Retina (tissue), 1 donor: Measurements from ENCODE around the gene SLC22A12.
A peak's percentile ranks its signal among the peaks of the same experiment; 100 is the strongest.

Experiments used
- DNase-seq: peaks from one replicate; pipeline ENCODE4 v3.0.0-alpha.2; 2016

SLC22A12 gene

GRCh38 chr11:64563966-64564365, 27.1 kb upstream of the SLC22A12 start:
- DNase-seq = no peak

DNA sequence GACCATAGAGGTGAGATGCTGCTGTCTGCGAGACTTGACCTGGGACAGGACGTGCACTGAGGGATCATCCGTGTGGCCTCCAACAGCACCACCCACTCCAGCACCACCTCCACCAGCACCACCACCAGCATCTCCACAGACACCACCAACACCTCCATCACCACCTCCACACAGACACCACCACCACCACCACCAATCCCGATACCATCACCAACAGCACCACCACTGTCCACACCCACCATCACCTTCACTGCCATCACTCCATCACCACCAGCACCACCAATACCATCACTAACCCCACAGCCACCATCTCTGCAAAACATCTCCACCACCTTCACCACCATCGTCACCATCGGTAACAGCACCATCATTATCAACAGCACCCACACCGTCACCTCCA, 26.6 kb upstream of the SLC22A12 start:
- no peak for DNase-seq

GRCh38 chr11:64564947-64565889, 25.8 kb upstream of the SLC22A12 start:
- no peak for DNase-seq

- peak; percentile 86 for DNase-seq
These were observed 24.7 kb upstream of the SLC22A12 start for GRCh38 chr11:64566042-64566914.

DNA sequence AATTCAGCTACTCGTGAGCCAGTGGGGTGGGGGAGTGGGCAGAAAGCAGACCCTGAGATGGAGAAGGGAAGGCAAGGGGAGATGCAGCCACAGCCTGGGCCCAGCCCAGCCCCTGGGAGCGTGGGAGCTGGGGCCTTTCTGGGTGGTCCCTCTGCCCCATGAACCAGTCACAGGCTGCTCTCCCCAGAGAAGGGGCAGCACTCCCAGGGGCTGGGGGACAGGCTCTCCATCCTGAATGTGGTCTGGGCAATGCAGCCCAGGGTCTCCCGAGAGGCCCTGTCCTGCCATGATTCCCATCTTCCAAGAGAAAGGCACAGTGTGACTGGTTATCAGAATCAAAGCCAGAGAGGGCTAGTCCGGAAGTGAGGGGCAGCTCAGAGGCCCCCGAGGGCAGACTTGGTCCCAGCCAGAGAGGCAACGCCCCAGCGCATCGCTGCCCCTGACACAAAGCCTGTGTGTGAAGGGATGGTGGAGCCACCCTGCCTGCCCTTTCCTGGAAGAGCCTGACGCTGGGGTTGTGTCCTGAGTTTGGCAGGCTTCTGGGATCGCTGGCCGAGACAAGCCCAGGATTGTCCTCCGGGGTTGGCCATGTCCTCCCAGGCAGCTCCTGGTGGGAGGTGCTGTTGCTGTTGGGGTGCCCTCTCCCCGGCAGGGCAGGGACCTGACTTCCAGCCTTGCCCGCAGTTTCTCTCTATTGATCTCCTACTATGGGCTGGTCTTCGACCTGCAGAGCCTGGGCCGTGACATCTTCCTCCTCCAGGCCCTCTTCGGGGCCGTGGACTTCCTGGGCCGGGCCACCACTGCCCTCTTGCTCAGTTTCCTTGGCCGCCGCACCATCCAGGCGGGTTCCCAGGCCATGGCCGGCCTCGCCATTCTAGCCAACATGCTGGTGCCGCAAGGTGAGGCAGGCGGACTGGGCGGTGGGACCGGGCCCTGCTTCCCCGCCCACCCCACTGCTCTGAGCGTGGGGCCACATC, 23.8 kb upstream of the SLC22A12 start:
- DNase-seq = peak; percentile 79

DNA sequence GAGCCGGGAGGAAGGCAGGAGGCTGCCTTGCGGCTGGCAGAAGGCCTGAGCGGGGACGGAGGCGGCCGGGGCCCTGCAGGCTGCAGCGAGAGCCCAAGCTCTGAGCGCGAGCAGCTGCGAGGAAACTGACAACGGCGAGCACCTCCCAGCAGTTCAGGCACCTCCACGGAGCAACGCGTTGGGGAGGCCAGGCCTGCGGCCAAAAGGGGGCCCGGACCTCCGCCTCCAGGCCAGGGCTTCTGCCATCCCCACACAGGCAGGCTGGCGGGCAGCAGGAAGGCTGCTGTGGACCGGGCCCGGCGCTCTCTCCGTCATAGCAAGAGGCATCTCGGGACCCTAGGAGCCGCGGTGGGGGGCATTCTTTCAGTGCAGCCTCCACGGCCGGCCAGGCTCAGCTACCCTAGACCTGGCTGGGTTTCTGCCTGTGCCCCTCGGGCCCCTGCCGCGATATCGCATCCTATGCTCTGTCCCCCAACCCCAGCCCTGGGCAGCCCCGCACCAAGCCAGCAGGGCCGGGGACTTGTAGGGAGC, 22.9 kb upstream of the SLC22A12 start:
- peak; percentile 49 for DNase-seq

- DNase-seq = no peak
These were observed 22.4 kb upstream of the SLC22A12 start for GRCh38 chr11:64568584-64569140.

- no peak for DNase-seq
These were observed 21.6 kb upstream of the SLC22A12 start for GRCh38 chr11:64569300-64569970.

- no peak for DNase-seq
These were observed 20.7 kb upstream of the SLC22A12 start for GRCh38 chr11:64570341-64570740.

DNA sequence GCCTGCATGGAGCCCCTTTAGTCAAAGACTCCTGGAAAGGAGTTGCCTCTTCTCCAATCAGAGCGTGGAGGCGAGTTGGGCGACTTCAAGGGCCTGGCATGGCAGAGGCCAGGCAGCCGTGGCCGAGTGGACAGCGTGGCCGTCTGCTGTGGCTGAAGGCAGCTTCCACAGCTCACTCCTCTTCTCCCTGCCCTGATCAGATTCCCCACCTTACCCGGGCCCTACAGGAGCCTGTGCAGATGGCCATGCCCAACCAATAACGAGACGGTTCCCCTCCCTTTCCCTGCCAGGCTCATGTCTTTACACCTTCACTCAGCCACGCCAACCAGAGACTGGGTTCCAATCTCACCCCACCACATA, 20.0 kb upstream of the SLC22A12 start:
- DNase-seq = no peak

DNA sequence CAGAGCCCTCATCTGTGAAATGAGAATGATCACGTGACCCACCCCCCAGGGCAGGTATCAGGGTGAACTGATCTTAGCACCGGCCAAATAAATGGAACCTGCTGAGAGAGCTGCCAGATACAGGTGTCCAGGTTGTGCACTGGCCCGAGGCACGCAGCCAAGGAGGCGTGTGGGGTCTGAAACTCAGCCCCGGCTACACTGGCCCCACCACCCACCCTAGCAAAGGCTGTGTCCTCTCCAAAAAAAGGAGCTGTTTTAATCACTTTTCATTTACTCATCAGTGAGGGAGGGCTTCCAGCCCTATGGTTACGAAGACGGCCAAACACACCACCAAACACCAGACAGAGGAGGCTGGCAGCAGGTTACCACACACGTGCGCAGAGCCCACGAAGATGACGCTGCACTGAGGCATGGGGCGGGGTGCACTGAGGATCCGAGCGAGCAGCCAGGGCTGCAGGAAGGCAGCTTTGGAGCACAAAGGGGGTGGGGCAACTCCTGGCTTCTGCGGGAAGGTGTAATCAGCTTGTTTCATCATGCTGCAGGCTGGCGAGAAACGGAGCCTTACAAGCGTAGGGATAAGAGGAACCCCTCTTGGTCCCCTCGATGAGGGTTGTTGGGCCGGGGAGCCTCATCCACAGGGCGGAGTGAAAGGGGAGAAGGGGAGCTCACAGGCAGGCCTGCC, 19.5 kb upstream of the SLC22A12 start:
- DNase-seq = no peak

- no peak for DNase-seq
These were observed 18.9 kb upstream of the SLC22A12 start for GRCh38 chr11:64572143-64572542.

DNA sequence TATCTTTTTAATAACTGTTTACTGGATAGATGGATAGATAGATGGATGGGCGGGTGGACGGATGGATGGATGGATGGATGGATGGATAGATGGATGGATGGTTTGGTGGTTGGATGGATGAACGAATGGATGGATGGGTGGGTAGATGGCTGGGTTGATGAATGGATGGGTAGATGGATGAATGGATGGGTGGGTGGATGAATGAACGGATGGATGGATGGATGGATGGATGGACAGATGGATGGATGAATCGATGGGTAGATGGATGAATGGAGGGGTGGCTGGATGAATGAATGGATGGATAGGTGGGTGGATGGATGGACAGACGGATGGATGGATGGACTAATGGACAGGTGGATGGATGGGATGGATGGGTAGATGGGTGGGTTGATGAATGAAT, 13.8 kb upstream of the SLC22A12 start:
- DNase-seq = no peak

DNA sequence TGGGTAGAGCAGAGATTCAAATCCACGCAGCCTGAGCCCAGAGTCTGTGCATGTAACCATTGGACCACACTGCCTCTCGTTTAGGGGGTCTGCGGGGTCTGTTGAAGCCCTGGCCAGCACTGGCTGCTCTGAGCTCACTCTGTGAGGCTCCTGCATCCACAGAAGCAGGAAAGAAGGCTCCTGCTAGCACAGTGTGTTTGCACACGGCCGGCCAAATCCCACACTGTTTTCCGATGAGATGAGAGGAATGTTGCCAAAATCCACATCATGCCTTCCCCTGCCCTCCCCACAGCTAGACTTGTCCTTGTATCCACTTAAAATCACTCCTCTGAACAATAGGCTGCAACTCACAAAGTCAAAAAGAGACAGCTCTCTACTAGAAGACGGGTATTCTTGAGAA, 10.6 kb upstream of the SLC22A12 start:
- no peak for DNase-seq

DNA sequence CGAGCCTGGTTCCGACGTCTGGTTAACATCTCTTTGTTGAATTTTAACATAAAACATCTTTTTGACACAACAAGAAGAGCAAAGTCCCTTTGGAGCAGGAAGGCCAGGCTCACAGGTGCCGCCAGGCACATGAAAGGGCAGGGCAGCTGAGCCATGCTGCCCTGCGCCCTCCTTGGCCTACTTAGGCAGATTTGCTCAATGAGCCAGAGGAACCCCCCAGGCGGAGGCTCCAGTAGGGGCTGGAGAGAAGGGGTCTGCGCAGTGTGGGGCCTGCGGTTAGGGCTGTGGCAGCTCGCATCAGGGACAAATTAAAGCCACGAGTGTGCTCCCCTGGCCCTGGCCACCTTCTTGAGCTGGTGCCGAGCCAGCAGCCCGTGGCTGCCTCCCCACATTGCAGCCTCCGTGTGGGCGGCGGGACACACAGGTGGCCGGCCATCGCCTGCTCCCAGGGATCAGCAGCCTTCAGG, 9.9 kb upstream of the SLC22A12 start:
- peak; percentile 76 for DNase-seq

- no peak for DNase-seq
These were observed 8.1 kb upstream of the SLC22A12 start for GRCh38 chr11:64582885-64583284.

- no peak for DNase-seq
These were observed 7.4 kb upstream of the SLC22A12 start for GRCh38 chr11:64583296-64584262.

DNA sequence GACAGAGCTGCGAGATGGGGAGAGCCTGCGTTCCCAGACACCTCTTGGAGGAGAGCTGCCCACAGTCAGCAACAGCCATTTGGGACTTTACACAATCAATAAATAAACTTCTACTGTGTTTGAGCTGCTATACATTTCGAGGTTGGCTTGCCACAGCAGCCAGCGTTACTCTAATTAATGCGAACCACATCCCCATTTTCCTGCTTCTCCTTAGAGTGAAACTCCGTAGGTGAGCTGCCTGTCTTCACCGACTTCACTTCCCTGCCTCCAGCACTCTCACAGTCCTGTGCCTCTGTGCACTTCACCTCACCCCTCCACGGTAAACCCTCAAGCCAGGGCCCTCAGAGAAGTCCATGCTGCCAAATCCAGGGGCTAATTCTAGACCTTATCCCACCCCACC, 5.9 kb upstream of the SLC22A12 start:
- DNase-seq = no peak

- no peak for DNase-seq
These were observed 4.7 kb upstream of the SLC22A12 start for GRCh38 chr11:64586366-64586765.
